Liver (tissue), 9 donors: ENCODE data around the gene OR2T29. TPM values are rescaled to one million over a fixed set of nuclear protein-coding genes. Genes with fewer than 3 reads are reported as not detected.
"Not testable (repeated sequence)": the region's sequence is repeated elsewhere in the genome, so short reads cannot be mapped to it uniquely, and the experiment has no call there.

Source experiments
- DNase-seq: peaks from one replicate; pipeline ENCODE4 v3.0.0-alpha.2; 2017; ENCODE audit warnings: low spot score
- H3K27ac ChIP-seq, 2 donors: one replicate each; pipeline ENCODE4 v1.7.0; 2013; ENCODE audit warnings: inconsistent platforms in 2 of 2, low read length in 2 of 2, control low read depth in 1 of 2, low read depth in 1 of 2, mild to moderate bottlenecking in 1 of 2
- H3K27me3 ChIP-seq, 4 donors: one replicate each; pipeline versions ENCODE4 v1.6.1 to v1.7.0; 2013; ENCODE audit warnings: low read length in 3 of 4, inconsistent platforms in 1 of 4, mild to moderate bottlenecking in 1 of 4, moderate library complexity in 1 of 4; ENCODE audit not compliant: control insufficient read depth in 4 of 4, insufficient read depth in 4 of 4
- H3K36me3 ChIP-seq, 4 donors: one replicate each; pipeline versions ENCODE4 v1.6.1 to v1.7.0; 2013; ENCODE audit warnings: low read length in 3 of 4, mild to moderate bottlenecking in 3 of 4, low read depth in 1 of 4, moderate library complexity in 1 of 4; ENCODE audit not compliant: control insufficient read depth in 4 of 4, insufficient read depth in 3 of 4
- H3K4me1 ChIP-seq, 4 donors: one replicate each; pipeline versions ENCODE4 v1.6.1 to v1.7.0; 2013; ENCODE audit warnings: low read length in 3 of 4, mild to moderate bottlenecking in 3 of 4, moderate library complexity in 1 of 4; ENCODE audit not compliant: control insufficient read depth in 4 of 4, insufficient read depth in 4 of 4
- H3K4me3 ChIP-seq, 3 donors: one replicate each; pipeline versions ENCODE4 v1.6.1 to v1.7.0; 2013; ENCODE audit warnings: low read length in 3 of 3, control low read depth in 1 of 3, low read depth in 1 of 3, mild to moderate bottlenecking in 1 of 3
- H3K9ac ChIP-seq, 2 donors: one replicate each; pipeline ENCODE4 v1.7.0; 2013; ENCODE audit warnings: low read length in 2 of 2, mild to moderate bottlenecking in 2 of 2, moderate library complexity in 2 of 2, control low read depth in 1 of 2, low read depth in 1 of 2
- H3K9me3 ChIP-seq, 4 donors: one replicate each; pipeline versions ENCODE4 v1.6.1 to v1.7.0; 2013; ENCODE audit warnings: low read length in 3 of 4; ENCODE audit not compliant: control insufficient read depth in 4 of 4
- CTCF ChIP-seq: fragments of 150-350 bp; IDR thresholded peaks from 2 replicates; pipeline ENCODE4 v1.5.1; 2017; ENCODE audit warnings: improper control_type of control experiment, low read depth, low read length; ENCODE audit not compliant: missing input control
- EGR1 ChIP-seq, 2 donors: IDR thresholded peaks; 2 replicates each; pipeline ENCODE4 v1.6.1; 2016 to 2018; ENCODE audit warnings: antibody characterized with exemption in 2 of 2, low read depth in 2 of 2
- FOXA1 ChIP-seq: IDR thresholded peaks from 2 replicates; pipeline ENCODE4 v1.6.1; 2016; ENCODE audit warnings: antibody characterized with exemption
- GABPA ChIP-seq, 2 donors: IDR thresholded peaks in 1 of 2; conservative IDR thresholded peaks in 1 of 2; 2 replicates each; pipeline ENCODE4 v1.6.1; 2016; ENCODE audit warnings: antibody characterized with exemption in 2 of 2, mild to moderate bottlenecking in 1 of 2, moderate library complexity in 1 of 2
- HNF4A ChIP-seq, 2 donors: conservative IDR thresholded peaks; 2 replicates each; pipeline ENCODE4 v1.6.1; 2016; ENCODE audit warnings: antibody characterized with exemption in 2 of 2, mild to moderate bottlenecking in 2 of 2
- HNF4G ChIP-seq: IDR thresholded peaks from 2 replicates; pipeline ENCODE4 v1.6.1; 2016; ENCODE audit warnings: antibody characterized with exemption
- JUND ChIP-seq, 2 donors: IDR thresholded peaks; 2 replicates each; pipeline ENCODE4 v1.6.1; 2016; ENCODE audit warnings: antibody characterized with exemption in 2 of 2
- MAX ChIP-seq: IDR thresholded peaks from 2 replicates; pipeline ENCODE4 v1.6.1; 2016; ENCODE audit warnings: antibody characterized with exemption
- RAD21 ChIP-seq, 2 donors: IDR thresholded peaks; 2 replicates each; pipeline ENCODE4 v1.6.1; 2016; ENCODE audit warnings: antibody characterized with exemption in 2 of 2, mild to moderate bottlenecking in 2 of 2
- REST ChIP-seq: IDR thresholded peaks from 2 replicates; pipeline ENCODE4 v1.6.1; 2016; ENCODE audit warnings: antibody characterized with exemption, mild to moderate bottlenecking
- RXRA ChIP-seq, 2 donors: IDR thresholded peaks; 2 replicates each; pipeline ENCODE4 v1.6.1; 2017 to 2018; ENCODE audit warnings: antibody characterized with exemption in 2 of 2, mild to moderate bottlenecking in 1 of 2
- SP1 ChIP-seq: IDR thresholded peaks from 2 replicates; pipeline ENCODE4 v1.6.1; 2018; ENCODE audit warnings: antibody characterized with exemption, mild to moderate bottlenecking
- TAF1 ChIP-seq: conservative IDR thresholded peaks from 2 replicates; pipeline ENCODE4 v1.6.1; 2016; ENCODE audit warnings: antibody characterized with exemption, mild to moderate bottlenecking
- YY1 ChIP-seq: IDR thresholded peaks from 2 replicates; pipeline ENCODE4 v1.6.1; 2016; ENCODE audit warnings: antibody characterized with exemption, mild to moderate bottlenecking
- ZBTB33 ChIP-seq: IDR thresholded peaks from 2 replicates; pipeline ENCODE4 v1.6.1; 2016; ENCODE audit warnings: antibody characterized with exemption
- WGBS: extraction: QIAGEN DNeasy Blood & Tissue Kit; methylation state at CpG from one replicate; pipeline ENCODE4 v1.1.7; 2013; 5-methylcytosine and 5-hydroxymethylcytosine counted together
- polyA plus RNA-seq, 2 donors: library from polyadenylated mRNA; stranded (reverse) in 1 of 2; unstranded in 1 of 2; fragments of 200-250 nt in 1 of 2; fragments of >200 nt in 1 of 2; fragmentation: Nextera tagmentation in 1 of 2; extraction: Ambion mirVana in 1 of 2; gene quantifications; one replicate each; pipeline versions ENCODE4 v1.2.1 to v1.2.3, GENCODE V29; 2013 to 2015
- total RNA-seq, 2 donors: library from RNA; depleted of rRNA; stranded (reverse); fragments of >200 nt; gene quantifications; one replicate each; pipeline ENCODE4 v1.2.3, GENCODE V29; 2014
- TF ChIP-seq, protein P1 (sequence below): IDR thresholded peaks from 2 replicates; pipeline ENCODE4 v1.6.1; 2016; ENCODE audit warnings: antibody characterized with exemption
- donor health status: healthy.
- donor health status: healthy.
- donor health status: healthy.
- donor health status: healthy.
- donor health status: healthy.

The OR2T29 gene
- total RNA-seq: not detected
- not detected for polyA plus RNA-seq

- 78% methylated on average over 3 of the region's 3 CpGs for WGBS
- H3K27ac ChIP-seq, H3K4me1 ChIP-seq, H3K36me3 ChIP-seq, DNase-seq, H3K27me3 ChIP-seq, H3K4me3 ChIP-seq, H3K9me3 ChIP-seq, H3K9ac ChIP-seq: not testable (repeated sequence)
Measured at GRCh38 chr1:248562672-248563071, at the start of gene OR2T29. Gene OR2T29, minus strand, starts transcription at chr1:248562772. Its CDS starts 3,281 bp downstream, at chr1:248559491.

GRCh38 chr1:248611883-248612414 lies 49.4 kb upstream of the OR2T29 start:
- DNase-seq: no peak
- peaks cover 0 to 2% (median 0%) of the 10 kb centered on the region in 4 donors for H3K27me3 ChIP-seq
- H3K9me3 ChIP-seq: no peaks in the 10 kb centered on the region
- no peak overlapping the region for H3K9ac ChIP-seq
- H3K36me3 ChIP-seq: no peaks in the 10 kb centered on the region
- TF ChIP-seq ZBTB33 (no peak), EGR1 (IDR thresholded peaks at IDR 0.05; ENCODE audit: low read depth in 2 of 2) (no peak), YY1 (no peak), HNF4A (conservative IDR thresholded peaks at IDR 0.05) (no peak), CTCF (no peak), GABPA (IDR thresholded peaks at IDR 0.05 in 1 of 2, conservative IDR thresholded peaks at IDR 0.05 in 1 of 2) (no peak), TAF1 (no peak), SP1 (no peak), FOXA1 (no peak), RXRA (IDR thresholded peaks at IDR 0.05) (no peak), RAD21 (IDR thresholded peaks at IDR 0.05) (no peak), MAX (no peak), REST (no peak), HNF4G (no peak), JUND (IDR thresholded peaks at IDR 0.05) (no peak)
- TF ChIP-seq, protein P1, sequence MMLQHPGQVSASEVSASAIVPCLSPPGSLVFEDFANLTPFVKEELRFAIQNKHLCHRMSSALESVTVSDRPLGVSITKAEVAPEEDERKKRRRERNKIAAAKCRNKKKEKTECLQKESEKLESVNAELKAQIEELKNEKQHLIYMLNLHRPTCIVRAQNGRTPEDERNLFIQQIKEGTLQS: no peak
- no peak overlapping the region for H3K4me3 ChIP-seq
- no peak overlapping the region for H3K27ac ChIP-seq
- H3K4me1 ChIP-seq: no peaks in the 10 kb centered on the region
- 81% methylated on average over 4 of the region's 4 CpGs for WGBS
